K562 (cell line): ENCODE results near the gene UBXN6. TPM values are rescaled to one million over a fixed set of nuclear protein-coding genes. Genes with fewer than 3 reads are reported as not detected.

Experiments
- ARHGAP35 ChIP-seq: fragments of 450-650 bp; IDR thresholded peaks from 2 replicates; pipeline ENCODE4 v1.6.1; 2018; ENCODE audit not compliant: partially characterized antibody
- BCL6 ChIP-seq: fragments of 250-450 bp; sonication (Bioruptor Pico); IDR thresholded peaks from 2 replicates; pipeline ENCODE4 v1.4.0; 2020
- BHLHE40 ChIP-seq: IDR thresholded peaks from 2 replicates; pipeline ENCODE4 v1.6.1; 2011; ENCODE audit warnings: low read length, improper control_type of control experiment
- BRD4 ChIP-seq: fragments of 200-600 bp; sonication (generic); IDR thresholded peaks from 2 replicates; pipeline ENCODE4 v1.6.1; 2017; ENCODE audit warnings: inconsistent platforms
- EP400 ChIP-seq: fragments of 450-650 bp; IDR thresholded peaks from 2 replicates; pipeline ENCODE4 v1.6.1; 2017; ENCODE audit warnings: antibody characterized with exemption, mild to moderate bottlenecking, moderate library complexity
- HDAC6 ChIP-seq: IDR thresholded peaks from 2 replicates; pipeline ENCODE4 v1.6.1; 2012; ENCODE audit warnings: low read depth, mild to moderate bottlenecking, control low read depth, inconsistent platforms, low read length, moderate library complexity
- KDM2B ChIP-seq: fragments of 250-450 bp; sonication (Bioruptor Pico); IDR thresholded peaks from 2 replicates; pipeline ENCODE4 v1.8.0; 2021; ENCODE audit warnings: mild to moderate bottlenecking, moderate library complexity
- MEF2A ChIP-seq: IDR thresholded peaks from 2 replicates; pipeline ENCODE4 v1.6.1; 2011; ENCODE audit warnings: low read depth, mild to moderate bottlenecking, low read length, moderate library complexity; ENCODE audit not compliant: control insufficient read depth
- MLLT1 ChIP-seq, 2 experiments: fragments of 450-650 bp; IDR thresholded peaks; 2 replicates each; pipeline ENCODE4 v1.6.1; 2016
- MTF1 ChIP-seq: fragments of 250-450 bp; sonication (Bioruptor Pico); IDR thresholded peaks from 2 replicates; pipeline ENCODE4 v1.9.0; 2021; ENCODE audit warnings: moderate library complexity, mild to moderate bottlenecking, inconsistent platforms, borderline replicate concordance
- MXD1 ChIP-seq: fragments of 250-450 bp; sonication (Bioruptor Pico); IDR thresholded peaks from 2 replicates; pipeline ENCODE4 v1.8.0; 2021; ENCODE audit warnings: borderline replicate concordance, mild to moderate bottlenecking, moderate library complexity; ENCODE audit not compliant: poor library complexity, severe bottlenecking
- PRDM10 ChIP-seq: fragments of 450-650 bp; IDR thresholded peaks from 2 replicates; pipeline ENCODE4 v1.6.1; 2018; ENCODE audit not compliant: partially characterized antibody
- PREB ChIP-seq: sonication (generic); formaldehyde crosslinking; IDR thresholded peaks from 2 replicates; pipeline ENCODE4 v1.8.1; 2023; ENCODE audit warnings: mild to moderate bottlenecking, missing genetic modification reagents
- RCOR1 ChIP-seq, 2 experiments: IDR thresholded peaks; 2 replicates each; pipeline ENCODE4 v1.6.1; 2012; ENCODE audit warnings: low read depth in 2 of 2, low read length in 2 of 2, borderline replicate concordance in 1 of 2, improper control_type of control experiment in 1 of 2
- SETDB1 ChIP-seq: IDR thresholded peaks from one replicate; pipeline ENCODE4 v1.6.1; 2012; ENCODE audit warnings: low read length, control low read depth, inconsistent platforms
- SMARCC2 ChIP-seq: fragments of 450-650 bp; IDR thresholded peaks from 2 replicates; pipeline ENCODE4 v1.6.1; 2017; ENCODE audit warnings: antibody characterized with exemption, moderate library complexity, mild to moderate bottlenecking, low read depth
- TAL1 ChIP-seq: fragments of 450-650 bp; IDR thresholded peaks from 2 replicates; pipeline ENCODE4 v1.6.1; 2016; ENCODE audit warnings: mild to moderate bottlenecking
- ZKSCAN3 ChIP-seq: fragments of 250-450 bp; sonication (Bioruptor Pico); IDR thresholded peaks from 2 replicates; pipeline ENCODE4 v1.4.0; 2020
- ZNF134 ChIP-seq: fragments of 250-450 bp; sonication (Bioruptor Pico); conservative IDR thresholded peaks from 2 replicates; pipeline ENCODE4 v1.4.0; 2020
- ZNF197 ChIP-seq: fragments of 200-800 bp; sonication (Bioruptor generic); IDR thresholded peaks from 2 replicates; pipeline ENCODE4 v1.6.1; 2016; ENCODE audit warnings: low read depth, missing genetic modification characterization, missing compliant biosample characterization
- ZNF41 ChIP-seq: fragments of 250-450 bp; sonication (Bioruptor Pico); conservative IDR thresholded peaks from 2 replicates; pipeline ENCODE4 v1.4.0; 2020; ENCODE audit warnings: mild to moderate bottlenecking
- ZNF583 ChIP-seq: fragments of 250-450 bp; sonication (Bioruptor Pico); IDR thresholded peaks from 2 replicates; pipeline ENCODE4 v1.4.0; 2020
- polyA plus RNA-seq, 8 experiments: library from polyadenylated mRNA; depleted of rRNA in 4 of 8; stranded (reverse) in 5 of 8; unstranded in 3 of 8; fragments of >200 nt; fragmentation: Nextera tagmentation in 2 of 8; fragmentation: Illumina TruSeq in 1 of 8; extraction: Ambion mirVana in 2 of 8; extraction: Trizol in 1 of 8; gene quantifications; 2 replicates each; pipeline versions ENCODE4 v1.2.1 to v1.2.3, GENCODE V29; 2011 to 2014; ENCODE audit warnings: inconsistent platforms in 1 of 8, missing spikeins in 1 of 8
- total RNA-seq, 7 experiments: library from RNA; depleted of rRNA in 6 of 7; stranded (reverse); fragments of >200 nt in 6 of 7; fragmentation: Illumina TruSeq in 2 of 7; extraction: Trizol in 2 of 7; gene quantifications; 2 replicates each; pipeline versions ENCODE4 v1.2.1 to v1.2.3, GENCODE V29; 2011 to 2021; ENCODE audit warnings: low replicate concordance in 1 of 7

Gene UBXN6
- total and polyA plus RNA-seq, 9 of the 15 experiments (the other 6 are each of a cell fraction or from before 2014, with no cell fraction given): 0.48 to 90.2 (median 29.5) TPM

- TF ChIP-seq TAL1: no peak
- peak; percentile 97 for TF ChIP-seq ARHGAP35
- no peak for TF ChIP-seq BCL6 (CRISPR knock-in tag)
- peak; percentile 78 for TF ChIP-seq MEF2A
- TF ChIP-seq BHLHE40: peak; percentile 88
- TF ChIP-seq SETDB1: no peak
- no peak for TF ChIP-seq MTF1 (CRISPR knock-in tag)
- no peak for TF ChIP-seq ZNF41 (CRISPR knock-in tag)
- TF ChIP-seq MLLT1 (IDR thresholded peaks at IDR 0.05): no peak
- TF ChIP-seq PREB: no peak
- no peak for TF ChIP-seq KDM2B (CRISPR knock-in tag)
- TF ChIP-seq BRD4: 0 out of 2 replicates have a peak, but pooled peaks have one; percentile 24
- no peak for TF ChIP-seq ZNF197 (CRISPR knock-in tag)
- TF ChIP-seq ZNF134 (CRISPR knock-in tag): no peak
- TF ChIP-seq RCOR1 (IDR thresholded peaks at IDR 0.05; ENCODE audit: borderline replicate concordance in 1 of 2, low read depth in 2 of 2, low read length in 2 of 2): no peak
- no peak for TF ChIP-seq ZNF583 (CRISPR knock-in tag)
- peak; percentile 90 for TF ChIP-seq PRDM10
- no peak for TF ChIP-seq HDAC6
- no peak for TF ChIP-seq ZKSCAN3 (CRISPR knock-in tag)
- TF ChIP-seq SMARCC2: no peak
- TF ChIP-seq EP400: peak; percentile 35; the same call in 1 of the 2 replicates
- TF ChIP-seq MXD1 (CRISPR knock-in tag): peak; percentile 13
These were observed 55.2 kb downstream of the UBXN6 start, which contains the start of gene CHAF1A (continued) for GRCh38 chr19:4402171-4403004.
